Central memory CD4-positive, alpha-beta T cell (primary cell): ENCODE data around the gene FAM47C.
"Not testable (repeated sequence)": the region's sequence is repeated elsewhere in the genome, so short reads cannot be mapped to it uniquely, and the experiment has no call there.

Source experiments
- DNase-seq: peaks from one replicate; pipeline ENCODE4 v3.0.0; 2022
- total RNA-seq, 3 experiments: gene quantifications; one replicate each; lab custom pipeline; 2026; lab: John Stamatoyannopoulos, UW

The FAM47C gene
- total RNA-seq = 0 reads per million in 3 experiments

GRCh38 chrX:37008182-37008581 lies at the start of gene FAM47C:
TSS of gene FAM47C (plus strand) at chrX:37008366. CDS start at chrX:37008411, 45 bp downstream.
- DNase-seq = not testable (repeated sequence)

- no peak for DNase-seq
These were observed 46.6 kb upstream of the FAM47C start for GRCh38 chrX:36961590-36961989.

GRCh38 chrX:36963069-36963808 lies 44.9 kb upstream of the FAM47C start:
- DNase-seq = no peak

GRCh38 chrX:36963852-36964251 lies 44.3 kb upstream of the FAM47C start:
- no peak for DNase-seq

- DNase-seq = no peak
These were observed 34.6 kb upstream of the FAM47C start for GRCh38 chrX:36973575-36973974.

- no peak for DNase-seq
These were observed 33.3 kb upstream of the FAM47C start for GRCh38 chrX:36974911-36975310.

GRCh38 chrX:36978886-36979285 lies 29.3 kb upstream of the FAM47C start:
- no peak for DNase-seq

GRCh38 chrX:36983831-36984230 lies 24.3 kb upstream of the FAM47C start:
- DNase-seq = no peak

GRCh38 chrX:36985416-36986209 lies 22.6 kb upstream of the FAM47C start:
- DNase-seq = not testable (repeated sequence)

GRCh38 chrX:36986231-36986630 lies 21.9 kb upstream of the FAM47C start:
- DNase-seq = no peak

- not testable (repeated sequence) for DNase-seq
These were observed 21.0 kb upstream of the FAM47C start for GRCh38 chrX:36987212-36987611.

GRCh38 chrX:37000140-37000539 lies 8.0 kb upstream of the FAM47C start:
- DNase-seq = no peak

- DNase-seq = no peak
These were observed 2.3 kb downstream of the FAM47C start for GRCh38 chrX:37010496-37010895.

- not testable (repeated sequence) for DNase-seq
These were observed 26.1 kb downstream of the FAM47C start for GRCh38 chrX:37034260-37034659.

GRCh38 chrX:37036674-37037220 lies 28.6 kb downstream of the FAM47C start:
- not testable (repeated sequence) for DNase-seq

GRCh38 chrX:37038814-37039213 lies 30.6 kb downstream of the FAM47C start:
- not testable (repeated sequence) for DNase-seq

GRCh38 chrX:37042956-37043885 lies 35.1 kb downstream of the FAM47C start:
- not testable (repeated sequence) for DNase-seq

- DNase-seq = no peak
These were observed 39.6 kb downstream of the FAM47C start for GRCh38 chrX:37047776-37048175.

GRCh38 chrX:37057572-37057971 lies 49.4 kb downstream of the FAM47C start:
- not testable (repeated sequence) for DNase-seq

- no peak for DNase-seq
These were observed 52.8 kb downstream of the FAM47C start for GRCh38 chrX:37060999-37061398.
